K562 (cell line): ENCODE results near the gene TRPC4.

ENCODE experiments used
- ARHGAP35 ChIP-seq: fragments of 450-650 bp; IDR thresholded peaks from 2 replicates; pipeline ENCODE4 v1.6.1; 2018; ENCODE audit not compliant: partially characterized antibody
- E2F1 ChIP-seq: sonication (generic); formaldehyde crosslinking; IDR thresholded peaks from 2 replicates; pipeline ENCODE4 v1.8.1; 2023; ENCODE audit warnings: mild to moderate bottlenecking, missing genetic modification reagents, moderate library complexity
- GMEB1 ChIP-seq: fragments of 250-450 bp; sonication (Bioruptor Pico); IDR thresholded peaks from 2 replicates; pipeline ENCODE4 v1.4.0; 2020; ENCODE audit warnings: mild to moderate bottlenecking
- LEF1 ChIP-seq: fragments of 450-650 bp; IDR thresholded peaks from 2 replicates; pipeline ENCODE4 v1.6.1; 2016; ENCODE audit warnings: mild to moderate bottlenecking
- NCOA2 ChIP-seq, 2 experiments: fragments of 450-650 bp; IDR thresholded peaks; 2 replicates each; pipeline ENCODE4 v1.6.1; 2018; ENCODE audit warnings: mild to moderate bottlenecking in 2 of 2, moderate library complexity in 1 of 2; ENCODE audit not compliant: partially characterized antibody in 2 of 2
- POLR2AphosphoS2 ChIP-seq: IDR thresholded peaks from 2 replicates; pipeline ENCODE4 v1.6.1; 2012; ENCODE audit warnings: low read length, improper control_type of control experiment
- SIRT6 ChIP-seq: IDR thresholded peaks from one replicate; pipeline ENCODE4 v1.6.1; 2012; ENCODE audit warnings: low read depth, mild to moderate bottlenecking, control low read depth, inconsistent platforms, low read length, moderate library complexity
- STAT6 ChIP-seq: sonication (generic); formaldehyde crosslinking; IDR thresholded peaks from 2 replicates; pipeline ENCODE4 v1.8.1; 2023; ENCODE audit warnings: mild to moderate bottlenecking, missing genetic modification reagents
- ZBTB33 ChIP-seq: sonication (generic); formaldehyde crosslinking; IDR thresholded peaks from 2 replicates; pipeline ENCODE4 v1.8.1; 2023; ENCODE audit warnings: mild to moderate bottlenecking, missing genetic modification reagents
- ZHX1 ChIP-seq: fragments of 150-350 bp; conservative IDR thresholded peaks from 2 replicates; pipeline ENCODE4 v1.6.1; 2014; ENCODE audit warnings: low read length

GRCh38 chr13:37647031-37647650 lies 222.4 kb downstream of the TRPC4 start:
- TF ChIP-seq ZBTB33 (CRISPR knock-in tag) (no peak), ZHX1 (no peak), POLR2AphosphoS2 (no peak), SIRT6 (no peak), GMEB1 (CRISPR knock-in tag) (no peak), ARHGAP35 (no peak), NCOA2 (IDR thresholded peaks at IDR 0.05; ENCODE audit: partially characterized antibody in 2 of 2) (no peak), STAT6 (CRISPR knock-in tag) (no peak), E2F1 (CRISPR knock-in tag) (no peak), LEF1 (no peak)
